Activated CD4-positive, CD25-positive, alpha-beta regulatory T cell (primary cell): ENCODE measurements around the gene NELL2.
"Not testable (repeated sequence)": the region's sequence is repeated elsewhere in the genome, so short reads cannot be mapped to it uniquely, and the experiment has no call there.

ENCODE experiments used
- DNase-seq, 4 experiments: peaks; one replicate each; lab custom pipeline; 2025; lab: John Stamatoyannopoulos, UW

NELL2 gene

DNA sequence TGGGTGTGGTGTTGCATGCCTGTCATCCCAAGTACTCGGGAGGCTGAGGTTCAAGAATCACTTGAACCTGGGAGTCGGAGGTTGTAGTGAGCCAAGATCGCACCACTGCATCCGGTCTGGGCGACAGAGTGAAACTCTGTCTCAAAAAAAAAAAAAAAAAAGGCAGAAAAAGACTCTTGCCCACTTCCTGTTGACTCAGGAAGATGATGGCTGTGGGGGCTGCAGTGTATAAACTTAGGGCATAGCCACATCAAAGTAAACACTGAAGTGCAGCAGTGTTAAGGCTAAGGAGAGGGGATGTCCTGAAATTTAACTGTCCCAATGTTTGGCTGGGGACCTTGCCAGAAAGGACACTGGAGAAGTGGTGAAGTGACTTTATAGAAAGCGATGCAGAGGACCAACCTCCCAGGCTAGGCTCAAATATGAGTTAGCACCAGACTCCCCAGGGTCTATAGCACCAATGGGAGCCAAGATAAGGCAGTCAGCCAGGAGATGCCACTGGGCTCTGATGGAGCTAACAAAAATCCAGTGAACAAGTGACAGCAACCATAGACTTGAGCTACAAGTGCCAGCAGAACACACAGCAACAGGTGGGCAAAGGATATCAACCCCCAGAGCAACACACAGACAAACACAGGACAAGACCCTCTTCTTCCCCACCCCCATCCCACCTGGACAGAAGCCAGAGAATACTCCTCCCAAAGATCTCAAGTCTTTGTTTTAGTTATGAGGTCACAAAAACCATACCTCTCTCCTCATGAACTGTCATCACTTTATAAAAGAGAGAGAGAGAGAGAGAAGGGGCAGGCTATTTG, 28.0 kb downstream of the NELL2 start:
- peak in 3 of 4 experiments; percentile 7 to 15 (median 8) for DNase-seq

DNA sequence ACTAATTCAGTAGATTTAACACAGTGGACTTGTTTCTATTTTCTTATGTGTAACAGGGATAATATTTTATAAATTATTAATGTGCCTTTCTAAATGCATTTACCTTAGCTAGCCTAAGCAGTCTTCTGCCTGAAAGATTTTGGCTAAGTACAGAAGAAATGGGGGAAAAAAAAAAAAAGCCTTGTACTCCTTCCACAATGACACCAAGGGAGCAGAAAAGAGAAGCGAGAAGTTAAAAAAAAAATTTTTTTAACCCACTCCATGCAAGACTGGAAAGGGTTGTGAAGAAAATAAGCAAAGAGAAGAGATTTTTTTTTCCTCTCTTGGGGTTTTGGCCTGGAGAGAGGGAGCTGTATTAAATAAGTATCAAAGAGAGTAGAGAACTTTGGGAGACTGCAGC, 28.7 kb downstream of the NELL2 start:
- no peak for DNase-seq

DNA sequence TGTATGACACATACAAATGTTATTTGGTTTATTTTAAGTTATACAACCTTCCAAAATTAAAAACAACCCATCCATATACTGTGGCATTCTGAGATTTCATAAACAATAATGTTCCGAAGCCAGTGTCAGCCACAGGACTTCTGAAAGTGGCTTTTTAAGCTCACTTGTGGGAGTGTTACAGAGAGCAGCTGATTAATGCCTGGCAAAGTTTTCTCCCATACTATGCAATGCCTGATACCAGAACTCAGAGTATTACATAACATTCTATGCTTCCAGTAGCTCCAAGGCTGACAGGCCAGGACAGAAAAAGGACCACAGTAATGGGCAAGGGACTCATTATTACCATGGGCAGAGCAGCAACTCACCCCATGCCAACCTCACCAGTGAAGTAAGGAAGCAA, 29.3 kb downstream of the NELL2 start:
- no peak for DNase-seq

DNA sequence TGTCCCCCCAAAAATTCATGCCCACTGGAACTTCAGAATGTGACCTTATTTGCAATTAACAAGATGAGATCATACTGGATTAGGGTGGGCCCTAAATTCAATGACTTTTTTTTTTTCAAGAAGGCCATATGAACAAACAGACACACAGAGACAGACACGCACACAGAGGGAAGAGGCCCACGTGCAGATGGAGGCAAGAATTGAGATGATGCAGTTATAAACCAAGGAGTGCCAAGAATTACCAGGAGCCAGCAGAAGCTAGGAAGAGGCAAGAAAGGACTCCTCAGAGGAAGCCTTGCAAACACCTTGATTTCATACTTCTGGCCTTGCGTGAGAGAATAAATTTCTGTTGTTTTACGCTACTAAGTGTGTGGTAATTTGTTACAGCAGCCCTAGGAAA, 33.4 kb downstream of the NELL2 start:
- DNase-seq = no peak

DNA sequence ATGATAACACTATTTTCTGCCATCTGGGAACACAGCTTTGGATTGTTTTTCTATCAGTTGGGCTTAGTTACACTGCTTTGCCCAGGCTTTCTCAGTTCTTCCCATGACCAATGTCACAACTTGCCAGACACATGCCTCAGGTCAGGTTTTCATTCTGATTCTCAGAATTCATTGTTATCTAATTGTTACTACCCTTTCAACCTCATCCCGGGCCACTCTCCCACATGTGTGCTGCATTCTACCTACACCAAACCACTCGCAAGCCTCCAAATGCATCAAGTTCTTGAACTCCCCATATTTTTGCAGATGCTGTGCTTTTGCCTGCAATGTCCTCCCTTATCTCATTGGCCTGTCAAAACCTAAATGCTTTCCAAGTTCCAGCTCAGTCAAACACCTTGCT, 36.3 kb downstream of the NELL2 start:
- no peak for DNase-seq

DNA sequence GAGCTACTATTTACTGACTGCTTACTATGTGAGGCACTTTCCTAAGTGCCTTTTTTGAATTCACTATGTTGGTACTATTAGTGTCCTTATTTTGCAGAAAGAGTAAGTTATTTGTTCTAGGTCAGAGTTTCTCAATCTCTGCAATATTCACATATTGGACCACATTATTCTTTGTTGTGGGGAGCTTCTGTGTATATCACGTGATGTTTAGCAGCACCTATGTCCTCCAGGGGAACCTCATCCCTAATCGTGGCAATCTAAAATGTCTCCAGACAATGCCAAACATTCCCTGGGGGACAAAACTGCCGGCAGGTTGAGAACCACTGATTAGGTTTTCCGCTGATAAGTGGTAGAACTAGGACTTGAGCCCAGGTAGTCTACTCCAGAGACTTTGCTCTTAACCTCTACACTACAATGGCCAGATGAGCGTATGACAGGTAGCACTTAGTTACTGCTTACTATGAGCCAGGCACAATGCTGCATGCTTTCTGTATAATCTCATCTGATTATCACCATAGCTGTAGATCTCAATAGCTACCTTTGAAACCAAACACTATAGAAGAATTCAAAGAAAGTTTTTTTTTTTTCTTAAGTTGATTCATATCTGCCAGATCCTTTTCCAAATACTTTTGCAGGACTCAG, 38.9 kb downstream of the NELL2 start:
- DNase-seq = no peak

DNA sequence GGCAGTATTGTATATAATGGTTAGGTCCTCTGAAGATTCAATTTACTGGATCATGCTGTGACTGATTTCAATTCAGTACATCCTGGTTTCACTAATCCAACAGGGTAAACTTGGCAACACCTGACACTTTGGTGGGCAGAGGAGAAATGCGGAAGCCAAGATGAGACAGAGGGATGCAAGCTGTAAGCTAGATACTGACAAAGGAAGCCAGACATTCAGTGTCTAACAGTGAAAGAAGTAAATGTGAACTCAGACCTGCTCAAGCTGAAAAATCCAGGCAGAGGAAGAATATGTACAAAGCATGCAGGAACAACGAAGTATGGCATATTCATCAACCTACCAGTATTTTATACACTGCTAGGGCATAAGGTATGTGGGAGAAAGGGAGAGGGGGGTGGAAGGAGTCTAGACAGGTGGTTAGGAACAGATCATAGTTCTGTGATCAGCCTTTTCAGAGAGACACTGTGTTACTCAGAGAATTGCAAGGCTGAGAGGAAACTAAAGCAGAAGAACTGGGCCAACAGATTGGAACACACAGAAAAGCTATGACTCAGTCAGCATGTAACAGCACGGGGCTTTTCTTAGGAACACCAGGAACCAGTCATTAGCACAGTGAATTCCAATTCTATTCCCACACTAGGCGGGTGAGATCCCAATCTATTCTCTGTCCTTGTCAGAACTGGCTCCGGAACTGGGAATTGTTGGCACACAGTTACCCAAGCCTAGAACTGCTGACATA, 40.3 kb downstream of the NELL2 start:
- DNase-seq = no peak

DNA sequence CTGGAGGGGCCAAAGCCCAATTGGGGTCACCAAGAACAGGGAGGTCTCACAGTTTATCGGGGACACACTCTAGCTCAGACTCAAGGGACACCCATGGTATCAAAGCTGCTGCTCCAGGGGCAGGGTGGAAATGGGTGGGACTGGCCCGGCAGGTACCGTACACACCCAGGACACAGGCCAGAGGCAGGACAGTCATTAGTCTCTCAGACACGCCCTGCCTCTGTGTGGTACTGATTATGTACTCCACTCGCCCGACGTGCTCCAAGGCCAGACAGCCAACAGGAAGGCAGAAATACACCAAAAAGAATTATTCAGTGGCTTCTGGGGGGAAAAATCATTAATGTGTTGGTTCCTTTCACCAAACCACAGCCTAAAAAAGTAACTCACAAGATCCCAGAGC, 41.1 kb downstream of the NELL2 start:
- not testable (repeated sequence) for DNase-seq

DNA sequence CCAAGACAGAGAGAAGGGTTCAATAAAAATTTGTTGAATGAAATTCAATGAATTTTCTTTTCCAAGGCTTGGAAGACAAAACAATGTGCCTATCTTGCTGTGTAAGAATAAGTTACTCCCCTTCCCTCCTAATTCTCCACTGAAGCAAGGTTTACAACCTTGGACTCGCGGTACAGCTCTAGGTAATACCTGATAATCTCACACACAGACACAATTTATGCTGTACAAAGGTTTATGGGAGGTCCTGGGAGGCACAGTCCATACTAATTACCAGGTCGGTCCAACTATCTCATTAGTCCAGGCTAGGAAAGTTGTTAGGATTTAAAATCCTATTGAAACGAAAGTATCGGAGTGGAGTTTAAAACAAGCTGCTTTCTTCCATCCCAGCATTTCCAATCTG, 42.6 kb downstream of the NELL2 start:
- no peak for DNase-seq

DNA sequence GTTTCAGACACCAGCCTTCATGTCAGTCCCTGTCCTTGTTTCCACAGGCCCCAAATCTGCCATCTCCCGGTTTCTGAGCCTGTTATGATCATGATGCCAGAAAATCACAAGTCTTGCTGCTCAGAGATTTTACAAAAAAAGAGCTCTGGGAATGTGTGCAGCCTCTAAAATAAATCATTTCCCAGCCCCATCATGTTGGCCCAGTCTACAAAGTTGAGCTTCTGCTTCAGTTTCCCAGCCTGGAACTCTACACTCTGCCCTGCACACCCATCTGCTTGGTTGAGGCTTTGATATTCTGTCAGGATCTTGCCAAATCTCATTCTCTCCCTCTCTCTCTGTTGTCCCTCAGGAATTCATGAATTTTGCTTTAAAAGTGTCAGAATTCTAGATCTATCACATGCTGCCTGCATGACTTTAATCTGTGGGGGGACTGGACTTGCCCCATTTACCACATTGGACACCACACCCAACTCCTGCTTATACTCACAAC, 45.5 kb downstream of the NELL2 start:
- DNase-seq = no peak

DNA sequence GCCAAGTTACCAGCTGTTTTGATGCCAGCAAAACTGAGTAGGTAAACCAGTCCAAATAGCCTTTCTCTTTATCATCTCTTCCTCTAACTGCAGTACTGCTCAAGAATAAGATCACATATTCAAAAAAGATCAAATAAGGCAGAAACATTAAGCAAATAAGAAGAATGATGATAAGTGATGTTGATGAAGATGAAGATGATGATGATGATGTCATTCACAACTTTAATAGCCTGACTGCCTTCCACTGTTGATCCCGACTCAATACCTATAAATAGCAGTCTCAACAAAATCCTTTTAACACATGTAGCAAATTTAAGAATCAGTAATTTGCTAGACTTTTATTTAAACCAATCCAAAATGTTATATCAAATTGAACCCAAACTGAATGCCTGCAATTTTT, 47.1 kb downstream of the NELL2 start:
- DNase-seq = no peak

DNA sequence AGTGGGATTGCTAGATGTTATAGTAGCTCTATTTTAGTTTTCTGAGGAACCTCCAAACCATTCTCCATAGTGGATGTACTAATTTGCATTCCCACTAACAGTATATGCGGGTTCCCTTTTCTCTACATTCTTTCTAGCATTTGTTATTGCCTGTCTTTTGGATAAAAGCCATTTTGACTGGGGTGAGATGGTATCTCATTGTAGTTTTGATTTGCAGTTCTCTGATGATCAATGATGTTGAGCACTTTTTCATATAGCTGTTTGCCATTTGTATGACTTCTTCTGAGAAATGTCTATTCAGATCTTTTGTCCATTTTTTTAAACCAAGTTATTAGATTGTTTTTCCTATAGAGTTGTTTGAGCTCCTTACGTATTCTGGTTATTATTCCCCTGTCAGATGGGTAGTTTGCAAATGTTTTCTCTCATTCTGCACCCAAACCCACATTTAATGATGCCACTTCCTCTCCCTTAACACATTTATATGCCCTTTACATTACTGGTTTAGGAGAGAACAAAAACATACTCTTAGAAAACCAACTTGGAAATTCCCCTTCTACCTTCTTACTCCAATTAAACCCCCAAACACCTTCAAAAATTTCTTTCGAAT, 48.2 kb downstream of the NELL2 start:
- no peak for DNase-seq

DNA sequence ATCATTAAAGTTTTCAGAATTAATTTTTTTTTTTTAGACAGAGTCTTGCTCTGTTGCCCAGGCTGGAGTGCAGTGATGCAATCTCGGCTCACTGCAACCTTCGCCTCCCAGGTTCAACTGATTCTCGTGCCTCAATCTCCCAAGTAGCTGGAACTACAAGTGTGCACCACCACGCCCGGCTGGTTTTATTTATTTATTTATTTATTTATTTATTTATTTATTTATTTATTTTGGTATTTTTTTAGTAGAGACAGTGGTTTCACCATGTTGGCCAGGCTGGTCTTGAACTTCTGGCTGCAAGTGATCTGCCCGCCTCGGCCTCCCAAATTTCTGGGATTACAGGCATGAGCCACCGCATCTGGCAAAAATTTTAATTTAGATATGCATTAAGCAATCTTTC, 54.4 kb downstream of the NELL2 start:
- not testable (repeated sequence) for DNase-seq

DNA sequence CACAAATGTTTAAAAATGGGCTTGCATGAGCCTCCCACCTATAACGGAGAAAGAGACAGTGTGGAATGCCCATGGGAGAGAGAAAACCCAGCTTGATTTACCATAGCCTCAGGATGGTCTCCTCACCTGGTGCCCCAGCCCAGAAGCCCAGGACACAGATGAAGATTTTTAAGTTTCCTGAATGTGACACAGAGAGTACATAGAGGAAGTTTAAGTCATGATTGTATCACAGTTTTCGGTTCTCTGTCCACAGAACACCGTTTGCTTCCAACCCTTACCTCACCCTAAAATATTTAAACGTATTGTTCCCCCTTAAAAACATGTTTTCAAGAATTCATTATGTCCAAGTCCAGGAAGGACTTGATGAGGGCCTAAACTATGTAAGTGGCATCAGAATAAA, 56.2 kb downstream of the NELL2 start:
- no peak for DNase-seq

DNA sequence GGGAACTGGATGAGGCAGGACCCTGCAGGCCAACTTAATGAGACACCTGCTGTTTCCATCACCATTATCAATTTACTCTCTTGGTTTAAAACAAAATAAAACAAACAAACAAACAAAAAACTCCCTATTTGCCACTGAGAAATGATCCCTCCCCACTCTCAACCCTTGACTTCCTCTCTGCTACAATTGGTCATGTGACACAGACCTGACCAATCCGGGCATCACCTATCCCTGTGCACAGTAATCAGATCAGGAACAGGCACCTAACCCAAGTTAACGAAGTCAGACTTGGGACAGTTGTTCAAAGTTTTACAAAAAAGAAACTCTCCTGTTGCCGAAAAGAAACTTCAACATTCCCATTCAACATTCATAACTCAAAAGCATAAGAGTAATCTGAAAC, 58.4 kb downstream of the NELL2 start:
- DNase-seq = no peak

DNA sequence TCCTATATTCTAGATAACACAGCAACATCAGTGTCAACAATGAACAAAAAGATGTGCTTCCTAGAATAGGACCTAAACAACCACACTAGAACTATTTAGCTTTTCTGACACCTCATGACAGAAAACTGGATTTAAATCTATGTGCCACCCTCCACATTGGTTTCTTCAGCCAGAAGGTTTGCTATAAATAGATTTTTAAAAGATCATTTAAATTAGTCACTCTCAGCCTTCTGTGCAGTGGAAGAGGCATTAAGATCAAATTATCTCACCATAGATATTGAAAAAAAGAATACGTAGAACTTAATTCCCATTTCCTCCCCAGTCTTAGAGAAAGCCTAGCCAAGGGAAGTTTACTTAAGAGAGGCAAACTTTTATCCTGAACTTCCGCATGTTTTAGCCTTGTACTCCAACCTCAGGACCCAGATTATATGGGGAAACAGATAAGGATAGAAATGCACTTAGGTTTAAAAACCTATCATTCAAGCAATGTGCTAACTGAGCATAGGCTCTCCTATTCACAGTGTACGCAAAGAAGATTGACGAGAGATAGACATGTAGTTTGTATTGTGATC, 59.6 kb downstream of the NELL2 start:
- no peak for DNase-seq

DNA sequence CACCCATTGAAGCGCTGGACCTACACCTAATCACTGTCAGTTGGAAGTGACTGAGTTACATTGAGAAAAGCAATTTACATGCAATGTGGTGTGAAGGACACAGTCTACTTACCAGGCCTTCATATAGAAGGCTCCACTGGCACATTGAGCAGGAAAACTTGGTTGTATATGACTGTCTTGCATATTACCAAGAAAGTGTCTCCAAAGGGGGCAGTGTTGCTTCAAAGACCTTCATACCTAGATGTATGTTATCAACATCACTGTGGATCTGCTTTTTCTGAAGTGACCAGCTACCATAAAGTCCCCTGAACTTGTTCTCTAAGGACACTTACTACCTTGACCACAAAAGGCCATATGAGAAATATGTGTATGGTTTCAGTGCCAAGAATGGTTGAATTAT, 64.1 kb downstream of the NELL2 start:
- no peak for DNase-seq

DNA sequence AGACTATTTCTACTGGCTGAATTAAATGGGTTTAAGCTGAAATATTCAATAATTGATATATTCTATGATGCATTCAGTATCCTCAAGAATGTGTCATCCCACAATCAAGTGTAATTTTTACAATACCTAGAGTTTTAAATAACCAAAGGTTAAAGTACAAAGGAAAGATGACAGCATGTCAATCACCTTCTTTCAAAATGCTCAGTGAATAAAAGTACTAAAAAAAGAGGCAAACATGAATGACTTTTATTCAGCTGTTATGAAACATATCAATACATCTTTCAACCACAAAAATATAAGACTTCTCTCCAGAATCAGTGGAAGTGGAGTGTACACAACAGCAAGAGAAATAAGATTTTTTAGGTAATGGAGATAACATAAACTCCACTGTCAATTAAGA, 72.0 kb downstream of the NELL2 start:
- no peak for DNase-seq

DNA sequence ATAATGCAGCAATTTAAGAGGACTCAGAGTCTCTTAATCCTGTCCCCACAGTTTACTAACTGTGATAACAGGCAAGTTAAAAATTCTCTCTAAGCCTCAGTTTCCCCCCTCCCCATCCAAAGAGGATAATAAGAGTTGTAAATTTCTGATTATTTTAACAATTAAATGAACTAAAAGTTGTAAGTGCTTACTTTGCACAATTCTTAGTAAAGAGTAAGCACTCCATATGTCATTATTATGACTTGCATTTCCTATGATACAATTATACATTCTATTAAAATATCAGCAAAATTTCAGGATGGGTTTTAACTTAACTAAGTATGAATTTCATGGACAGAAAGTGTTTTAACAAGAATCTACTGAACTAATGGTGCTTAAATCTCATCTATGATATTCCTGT, 80.1 kb downstream of the NELL2 start:
- no peak for DNase-seq

DNA sequence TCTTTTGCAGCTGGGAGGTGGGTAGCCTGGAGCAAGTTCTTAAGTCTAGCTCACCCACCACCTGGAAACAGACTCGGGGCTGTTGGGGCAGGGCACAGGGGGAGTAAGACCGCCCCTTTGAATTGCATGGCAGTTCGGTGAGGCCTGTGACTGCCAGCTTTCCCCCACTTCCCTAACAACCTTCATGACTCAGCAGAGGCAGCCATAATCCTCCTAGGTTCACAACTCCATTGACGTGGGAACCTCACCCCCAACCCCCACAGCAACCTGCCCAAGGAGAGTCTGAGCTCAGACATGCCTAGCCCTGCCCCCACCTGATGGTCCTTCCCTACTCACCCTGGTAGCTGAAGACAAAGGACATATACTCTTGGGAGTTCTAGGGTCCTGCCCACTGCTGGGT, 87.4 kb downstream of the NELL2 start:
- no peak for DNase-seq

DNA sequence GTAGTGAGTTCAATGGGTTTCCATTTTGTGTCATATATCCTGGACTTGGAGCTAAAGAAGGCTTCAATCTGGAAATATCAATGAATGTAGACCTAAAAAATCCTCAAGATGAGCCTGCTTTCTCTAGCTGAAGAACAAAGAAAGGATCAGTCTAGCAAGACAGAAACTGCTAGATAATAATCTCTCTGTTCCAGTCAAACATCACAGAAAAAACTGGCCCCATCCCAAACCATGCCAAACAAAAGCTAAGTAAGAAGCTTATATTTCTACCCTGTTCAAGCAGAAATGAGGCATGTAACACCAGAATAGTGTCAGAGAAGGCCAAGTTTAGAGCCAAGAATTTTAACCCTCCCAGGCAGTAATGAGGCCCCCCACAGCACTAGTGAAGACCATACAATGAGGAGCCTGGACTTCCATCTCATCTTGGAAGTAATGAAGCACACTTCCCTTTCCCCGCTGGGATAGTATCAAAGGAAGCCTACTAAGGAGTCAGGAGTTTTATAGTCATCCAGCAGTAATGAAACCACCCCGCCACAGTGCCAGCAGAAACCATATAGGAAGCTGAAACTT, 95.8 kb downstream of the NELL2 start:
- DNase-seq = no peak

DNA sequence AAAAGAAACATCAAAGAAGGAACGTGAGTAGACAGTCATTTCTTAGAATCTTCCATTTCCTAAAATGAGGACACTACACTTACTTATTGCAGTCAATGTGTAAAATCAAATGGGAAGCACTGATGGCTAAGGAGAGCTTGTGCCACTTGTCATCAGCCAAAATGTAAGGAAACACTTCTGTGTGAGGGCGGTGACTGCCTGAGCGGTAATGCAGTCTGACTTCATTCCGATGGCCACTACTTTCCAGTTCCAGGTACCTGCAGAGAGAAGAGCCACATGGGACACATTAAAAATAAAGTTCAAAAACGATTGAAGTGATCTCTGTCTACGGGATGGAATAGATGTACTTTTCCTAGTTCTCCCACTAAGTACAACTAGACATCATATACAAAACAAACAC, 96.3 kb downstream of the NELL2 start:
- no peak for DNase-seq
